Measurements from ENCODE around the gene PRM1. TPM values are rescaled to one million over a fixed set of nuclear protein-coding genes. Genes with fewer than 3 reads are reported as not detected.

The PRM1 gene
- total and polyA plus RNA-seq, 2 of the 13 experiments (the other 11 are each of a cell fraction or from before 2014, with no cell fraction given), result not detected

- TF ChIP-seq POLR2A (IDR thresholded peaks at IDR 0.05; ENCODE audit: insufficient read depth in 1 of 2, low read depth in 2 of 2, low read length in 2 of 2) (no peak), GLMP (CRISPR knock-in tag; IDR thresholded peaks at IDR 0.05; ENCODE audit: borderline replicate concordance) (no peak), ADNP (CRISPR knock-in tag; IDR thresholded peaks at IDR 0.05) (peak; percentile 74), ZSCAN9 (CRISPR knock-in tag; IDR thresholded peaks at IDR 0.05; ENCODE audit: borderline replicate concordance) (peak; percentile 78; the same call in 1 of the 2 replicates), TBP (CRISPR knock-in tag; IDR thresholded peaks at IDR 0.05) (no peak), ZNF484 (CRISPR knock-in tag; IDR thresholded peaks at IDR 0.05; ENCODE audit: borderline replicate concordance, low read depth) (no peak), HOXA9 (CRISPR knock-in tag; IDR thresholded peaks at IDR 0.05; ENCODE audit: borderline replicate concordance) (no peak), ZNF740 (CRISPR knock-in tag; IDR thresholded peaks at IDR 0.05) (peak; percentile 22; the same call in 1 of the 2 replicates), SP1 (IDR thresholded peaks at IDR 0.05) (no peak), SP1 (CRISPR knock-in tag; IDR thresholded peaks at IDR 0.05) (no peak), HNF1A (IDR thresholded peaks at IDR 0.05; ENCODE audit: low read depth) (peak; percentile 59; the same call in 1 of the 2 replicates), HNF1A (CRISPR knock-in tag; IDR thresholded peaks at IDR 0.05; ENCODE audit: borderline replicate concordance) (no peak; the same call in none of the 2 replicates), HNRNPL (IDR thresholded peaks at IDR 0.05; ENCODE audit: low read depth, low read length) (no peak), ATF7 (IDR thresholded peaks at IDR 0.05) (peak; percentile 35; the same call in 1 of the 2 replicates), ATF7 (CRISPR knock-in tag; IDR thresholded peaks at IDR 0.05) (no peak), HDAC1 (CRISPR knock-in tag; IDR thresholded peaks at IDR 0.05) (peak; percentile 86; the same call in 1 of the 2 replicates), ZNF562 (CRISPR knock-in tag; IDR thresholded peaks at IDR 0.05; ENCODE audit: borderline replicate concordance) (no peak), PCBP1 (IDR thresholded peaks at IDR 0.05; ENCODE audit: borderline replicate concordance, low read depth, low read length) (no peak)
- TF ChIP-seq, protein P1, sequence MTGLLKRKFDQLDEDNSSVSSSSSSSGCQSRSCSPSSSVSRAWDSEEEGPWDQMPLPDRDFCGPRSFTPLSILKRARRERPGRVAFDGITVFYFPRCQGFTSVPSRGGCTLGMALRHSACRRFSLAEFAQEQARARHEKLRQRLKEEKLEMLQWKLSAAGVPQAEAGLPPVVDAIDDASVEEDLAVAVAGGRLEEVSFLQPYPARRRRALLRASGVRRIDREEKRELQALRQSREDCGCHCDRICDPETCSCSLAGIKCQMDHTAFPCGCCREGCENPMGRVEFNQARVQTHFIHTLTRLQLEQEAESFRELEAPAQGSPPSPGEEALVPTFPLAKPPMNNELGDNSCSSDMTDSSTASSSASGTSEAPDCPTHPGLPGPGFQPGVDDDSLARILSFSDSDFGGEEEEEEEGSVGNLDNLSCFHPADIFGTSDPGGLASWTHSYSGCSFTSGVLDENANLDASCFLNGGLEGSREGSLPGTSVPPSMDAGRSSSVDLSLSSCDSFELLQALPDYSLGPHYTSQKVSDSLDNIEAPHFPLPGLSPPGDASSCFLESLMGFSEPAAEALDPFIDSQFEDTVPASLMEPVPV (CRISPR knock-in tag; IDR thresholded peaks at IDR 0.05), result no peak
- TF ChIP-seq, protein P2, sequence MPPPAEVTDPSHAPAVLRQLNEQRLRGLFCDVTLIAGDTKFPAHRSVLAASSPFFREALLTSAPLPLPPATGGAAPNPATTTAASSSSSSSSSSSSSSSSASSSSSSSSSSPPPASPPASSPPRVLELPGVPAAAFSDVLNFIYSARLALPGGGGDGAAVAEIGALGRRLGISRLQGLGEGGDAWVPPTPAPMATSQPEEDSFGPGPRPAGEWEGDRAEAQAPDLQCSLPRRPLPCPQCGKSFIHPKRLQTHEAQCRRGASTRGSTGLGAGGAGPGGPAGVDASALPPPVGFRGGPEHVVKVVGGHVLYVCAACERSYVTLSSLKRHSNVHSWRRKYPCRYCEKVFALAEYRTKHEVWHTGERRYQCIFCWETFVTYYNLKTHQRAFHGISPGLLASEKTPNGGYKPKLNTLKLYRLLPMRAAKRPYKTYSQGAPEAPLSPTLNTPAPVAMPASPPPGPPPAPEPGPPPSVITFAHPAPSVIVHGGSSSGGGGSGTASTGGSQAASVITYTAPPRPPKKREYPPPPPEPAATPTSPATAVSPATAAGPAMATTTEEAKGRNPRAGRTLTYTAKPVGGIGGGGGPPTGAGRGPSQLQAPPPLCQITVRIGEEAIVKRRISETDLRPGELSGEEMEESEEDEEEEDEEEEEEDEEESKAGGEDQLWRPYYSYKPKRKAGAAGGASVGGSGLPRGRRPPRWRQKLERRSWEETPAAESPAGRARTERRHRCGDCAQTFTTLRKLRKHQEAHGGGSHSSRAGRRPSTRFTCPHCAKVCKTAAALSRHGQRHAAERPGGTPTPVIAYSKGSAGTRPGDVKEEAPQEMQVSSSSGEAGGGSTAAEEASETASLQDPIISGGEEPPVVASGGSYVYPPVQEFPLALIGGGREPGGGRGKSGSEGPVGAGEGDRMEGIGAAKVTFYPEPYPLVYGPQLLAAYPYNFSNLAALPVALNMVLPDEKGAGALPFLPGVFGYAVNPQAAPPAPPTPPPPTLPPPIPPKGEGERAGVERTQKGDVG (CRISPR knock-in tag; IDR thresholded peaks at IDR 0.05; ENCODE audit: borderline replicate concordance), result no peak
Measured at GRCh38 chr16:11306997-11307638, 26.0 kb upstream of the PRM1 start (continued).
